HG03460 (cell line): ENCODE data around the gene SORL1.
"Not testable (repeated sequence)": the region's sequence is repeated elsewhere in the genome, so short reads cannot be mapped to it uniquely, and the experiment has no call there.

Experiments used
- ATAC-seq: cut with Tn5 transposase; IDR thresholded peaks from one replicate; pipeline ENCODE4 v1.9.1; 2021; ENCODE audit not compliant: unreplicated experiment

SORL1 gene

DNA sequence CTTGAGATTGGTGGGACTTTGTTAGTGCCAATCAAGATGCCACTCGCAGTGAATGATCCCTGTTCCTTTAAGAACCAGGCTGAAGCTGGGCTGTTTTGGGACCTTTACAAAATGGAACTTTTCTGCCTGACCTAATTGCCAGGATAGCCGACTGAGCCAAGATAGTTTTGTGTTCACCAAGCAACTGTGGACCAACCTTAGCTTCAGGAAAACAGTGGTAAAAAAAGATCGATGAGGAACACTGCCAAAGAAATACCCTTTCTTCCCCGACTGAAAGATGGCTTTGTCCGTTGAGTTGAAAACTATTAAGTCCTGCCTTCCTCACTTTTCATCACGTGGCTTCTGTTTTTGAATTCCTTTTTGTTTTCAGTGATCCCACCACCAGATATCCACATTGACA, 158.6 kb downstream of the SORL1 start:
- no peak for ATAC-seq

DNA sequence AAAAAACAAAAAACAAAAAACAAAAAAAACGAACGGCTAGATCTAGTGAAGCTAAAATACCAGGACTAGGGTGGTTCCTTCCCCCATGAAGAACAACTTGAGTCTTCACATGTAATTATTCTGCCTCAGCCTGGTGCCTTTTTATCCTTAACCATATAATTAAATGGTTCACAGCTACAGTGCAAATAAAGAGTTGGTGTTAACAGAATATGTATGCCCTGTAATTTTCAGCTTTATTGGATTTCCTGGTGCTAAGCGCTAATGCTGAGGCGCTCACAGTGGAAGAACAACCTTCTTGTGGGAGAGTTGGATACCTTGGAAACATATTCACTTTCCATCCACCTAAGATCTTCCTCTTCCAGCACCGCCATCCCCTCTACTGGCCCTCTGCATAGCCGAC, 159.1 kb downstream of the SORL1 start:
- ATAC-seq = no peak

DNA sequence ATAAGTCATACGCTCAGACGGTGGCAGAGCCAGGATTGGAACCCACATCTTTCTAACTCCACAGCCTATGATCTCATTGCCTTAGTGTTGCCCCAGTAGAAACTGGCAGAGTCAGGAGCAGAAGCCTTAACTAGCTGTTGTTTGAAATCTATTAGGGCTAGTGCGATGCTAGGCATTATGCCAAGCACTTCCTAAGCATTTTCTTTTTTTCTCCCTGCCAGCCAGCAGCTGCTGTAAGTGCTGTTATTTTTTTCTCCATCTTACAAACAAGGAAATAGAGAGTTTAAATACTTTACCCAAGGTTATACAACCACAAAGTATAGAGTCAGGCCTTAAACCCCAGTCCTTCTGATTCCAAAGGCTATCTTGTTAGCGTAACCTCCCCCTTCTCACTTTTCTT, 161.6 kb downstream of the SORL1 start:
- ATAC-seq = no peak

DNA sequence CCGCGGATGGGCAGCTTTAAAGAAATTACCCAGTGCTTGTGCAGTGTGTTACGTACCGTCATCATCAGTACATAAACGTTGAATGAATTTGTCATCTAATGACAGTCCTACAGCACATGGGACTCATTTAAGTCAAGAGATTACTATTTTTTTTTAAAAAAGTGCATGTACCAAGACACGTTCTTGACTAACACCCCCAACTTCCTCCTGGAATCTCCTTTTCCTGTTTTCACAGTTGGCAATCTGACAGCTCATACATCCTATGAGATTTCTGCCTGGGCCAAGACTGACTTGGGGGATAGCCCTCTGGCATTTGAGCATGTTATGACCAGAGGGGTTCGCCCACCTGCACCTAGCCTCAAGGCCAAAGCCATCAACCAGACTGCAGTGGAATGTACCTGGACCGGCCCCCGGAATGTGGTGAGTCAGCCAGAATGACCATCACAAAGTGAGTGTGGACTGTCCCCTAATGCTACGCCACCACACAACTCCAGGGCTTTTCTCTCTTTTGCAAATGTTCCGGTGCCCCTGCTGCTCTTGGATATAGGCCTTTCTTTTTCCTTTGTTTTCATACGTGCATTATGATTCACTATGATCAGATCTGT, 162.6 kb downstream of the SORL1 start:
- ATAC-seq = no peak

DNA sequence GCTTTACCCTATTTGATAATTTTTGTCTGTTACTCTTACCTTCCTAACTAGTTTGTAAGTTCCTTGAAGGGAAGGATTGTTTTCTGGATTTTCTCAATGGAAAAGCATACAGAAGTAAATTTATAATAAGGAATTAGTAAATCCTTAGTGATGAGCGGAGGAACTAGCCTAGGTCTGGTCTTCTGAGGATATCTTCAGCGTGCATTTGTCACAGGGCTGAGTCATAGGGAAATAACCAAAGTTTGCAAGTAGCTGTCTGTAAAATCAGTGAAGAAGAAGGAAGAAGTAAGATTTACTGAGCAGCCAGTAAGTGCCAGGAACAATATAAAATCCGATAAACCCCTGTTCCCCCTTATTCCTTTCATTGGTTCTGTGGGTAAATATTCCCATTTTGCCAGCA, 163.4 kb downstream of the SORL1 start:
- no peak for ATAC-seq

DNA sequence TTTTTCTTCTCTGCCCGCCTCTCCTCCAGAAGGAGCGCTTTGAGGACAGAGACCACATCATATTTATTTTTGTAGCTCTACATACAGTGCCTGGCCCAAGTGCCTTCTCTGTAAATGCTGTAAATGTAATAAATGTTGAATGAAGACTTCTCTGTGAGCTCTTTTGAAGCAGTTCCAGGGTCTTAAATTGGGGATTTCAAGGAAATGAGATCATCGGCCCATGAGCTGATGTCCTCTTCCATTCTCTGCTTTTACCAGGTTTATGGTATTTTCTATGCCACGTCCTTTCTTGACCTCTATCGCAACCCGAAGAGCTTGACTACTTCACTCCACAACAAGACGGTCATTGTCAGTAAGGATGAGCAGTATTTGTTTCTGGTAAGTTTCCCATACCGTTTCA, 166.4 kb downstream of the SORL1 start:
- ATAC-seq = no peak

DNA sequence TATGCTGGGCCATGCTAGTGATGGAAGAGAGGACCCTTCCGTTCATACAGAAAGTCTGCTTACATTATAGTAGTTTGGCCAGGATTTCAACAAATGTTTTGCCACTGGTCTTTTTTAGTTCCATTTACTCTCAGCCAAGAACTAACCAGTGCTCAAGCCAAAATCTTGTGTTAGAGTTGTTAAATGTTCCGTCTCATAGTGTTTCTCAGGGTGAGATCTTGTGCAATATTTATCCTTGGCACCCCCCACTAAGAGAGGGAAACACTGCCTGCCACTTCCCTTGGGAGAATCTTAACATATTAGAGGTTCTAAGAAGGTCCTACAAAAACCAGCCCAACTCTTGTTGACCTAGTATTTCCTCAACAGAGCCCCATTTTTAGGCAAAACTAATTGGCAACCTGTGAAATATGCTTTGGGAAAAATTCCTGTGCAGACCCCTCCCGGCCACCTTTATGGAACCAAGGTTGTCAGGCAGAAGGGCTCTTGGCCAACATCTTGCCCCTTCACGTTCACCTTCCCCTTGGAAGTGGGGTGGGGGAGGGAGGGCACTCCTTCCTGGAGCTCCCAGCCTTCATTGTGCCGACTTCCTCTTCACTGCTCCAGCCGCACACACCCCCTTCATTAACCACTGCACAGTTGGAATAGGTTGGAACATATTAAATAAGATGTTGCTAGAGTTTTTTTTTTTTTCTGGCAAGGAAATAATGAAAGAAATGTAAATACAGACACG, 173.8 kb downstream of the SORL1 start:
- no peak for ATAC-seq

DNA sequence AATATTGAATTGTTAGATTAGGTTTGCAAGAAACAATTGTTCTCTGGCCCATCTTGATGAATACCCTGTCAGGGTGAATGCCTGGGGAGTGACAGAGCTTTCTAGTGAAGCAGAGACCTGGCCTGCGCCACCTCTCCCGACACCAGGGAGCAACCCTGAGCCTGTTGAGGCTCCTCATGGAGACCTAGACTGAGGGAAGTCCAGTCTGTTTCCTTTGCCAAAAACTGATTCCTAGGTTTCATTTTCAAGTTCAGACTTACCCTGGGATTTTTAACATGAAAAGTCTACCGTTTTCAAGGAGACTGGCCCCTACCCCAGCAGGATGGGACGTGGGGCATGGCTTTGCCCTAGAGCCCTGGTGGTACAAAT, 174.4 kb downstream of the SORL1 start:
- no peak for ATAC-seq

DNA sequence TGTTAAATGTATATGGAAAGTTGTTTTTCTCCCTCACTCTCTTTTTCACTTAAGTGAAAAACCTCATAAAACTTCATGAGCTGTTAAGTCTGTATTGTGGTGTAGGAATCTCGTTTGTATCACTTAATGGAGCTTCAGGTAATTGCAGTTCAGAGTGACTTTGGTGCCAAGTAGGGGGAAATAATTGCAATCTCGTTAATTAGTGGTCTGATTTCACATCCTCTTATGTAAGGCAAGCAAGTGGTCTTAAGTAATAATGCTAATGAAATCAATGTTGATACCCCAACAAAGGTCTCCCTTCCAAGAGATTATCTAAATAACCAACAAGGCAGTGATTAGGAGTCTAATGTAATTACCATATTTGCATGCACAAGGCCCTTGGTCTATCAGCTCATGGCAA, 174.9 kb downstream of the SORL1 start:
- ATAC-seq = no peak

DNA sequence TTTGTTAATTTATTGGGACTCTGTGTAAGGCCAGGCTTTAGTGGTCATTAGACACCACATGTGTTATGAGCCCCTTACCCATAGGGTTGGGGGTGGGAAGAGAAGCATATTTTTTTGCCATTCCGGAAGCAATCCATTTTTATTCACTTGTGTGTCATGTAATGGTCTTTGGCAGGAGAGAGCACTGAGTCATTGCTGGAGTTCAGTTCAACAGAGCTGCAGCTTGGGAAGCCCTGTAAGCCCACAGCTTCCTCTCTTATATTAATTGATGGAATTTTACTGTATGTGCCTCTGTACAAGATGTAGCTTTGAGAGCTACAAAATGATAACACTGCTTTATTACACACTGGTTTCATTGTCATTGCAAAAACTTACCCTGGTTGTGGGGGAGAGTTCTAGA, 177.9 kb downstream of the SORL1 start:
- ATAC-seq = no peak

DNA sequence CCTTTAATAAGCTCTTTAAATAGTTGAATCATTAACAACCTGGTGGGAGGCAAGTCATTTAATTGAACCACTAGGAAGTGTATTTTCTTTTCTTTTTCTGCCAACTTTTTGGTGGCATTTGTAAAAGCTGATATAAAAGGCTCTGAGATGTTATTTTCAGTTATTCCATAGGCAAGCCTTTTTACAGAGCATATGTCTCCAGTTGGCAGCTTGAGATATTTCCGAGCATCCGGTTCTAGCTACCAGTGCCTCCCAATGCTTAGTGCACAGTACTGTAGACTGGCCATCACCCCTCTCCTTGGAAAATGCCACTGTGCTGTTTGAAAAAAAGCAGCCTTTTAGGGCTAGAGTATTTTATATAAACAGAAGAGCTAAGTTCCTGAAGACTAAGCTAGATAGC, 179.3 kb downstream of the SORL1 start:
- ATAC-seq = no peak

DNA sequence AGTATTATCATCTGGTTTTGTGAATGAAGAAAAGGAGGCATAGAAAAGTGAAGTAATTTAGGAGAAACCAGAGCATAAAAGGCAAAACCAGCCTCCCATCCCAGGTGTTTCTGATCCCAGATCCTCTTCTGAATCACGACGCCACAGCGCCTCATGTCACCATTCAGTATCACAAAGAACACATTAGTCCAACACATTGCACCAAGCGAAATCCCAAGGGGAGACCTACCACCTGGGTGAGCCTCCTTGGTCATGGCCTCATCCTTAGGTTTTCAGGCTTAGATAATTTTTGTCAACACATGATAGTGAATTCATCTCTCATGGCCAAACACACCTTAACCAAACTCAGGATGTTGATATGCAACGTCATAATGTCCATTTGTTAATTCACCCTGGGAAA, 182.2 kb downstream of the SORL1 start:
- no peak for ATAC-seq

DNA sequence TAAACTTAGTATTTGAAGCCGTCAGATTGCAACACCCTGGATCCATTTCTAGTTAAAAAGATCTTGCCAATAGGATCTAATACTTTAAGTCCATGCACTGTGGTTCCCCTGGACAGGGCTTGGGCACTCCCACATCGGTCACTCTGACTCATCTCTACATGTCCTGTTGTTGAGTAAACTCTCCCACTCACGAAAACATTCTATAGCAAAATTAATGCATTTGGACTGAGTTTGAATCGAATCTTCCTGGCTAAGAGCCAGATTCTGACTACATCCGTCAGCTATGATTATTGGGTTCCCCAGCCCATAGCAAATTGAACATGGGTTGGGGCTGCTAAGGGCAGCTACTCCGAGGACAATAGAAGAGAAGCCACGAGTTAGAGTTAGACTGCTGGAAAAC, 182.8 kb downstream of the SORL1 start:
- no peak for ATAC-seq

DNA sequence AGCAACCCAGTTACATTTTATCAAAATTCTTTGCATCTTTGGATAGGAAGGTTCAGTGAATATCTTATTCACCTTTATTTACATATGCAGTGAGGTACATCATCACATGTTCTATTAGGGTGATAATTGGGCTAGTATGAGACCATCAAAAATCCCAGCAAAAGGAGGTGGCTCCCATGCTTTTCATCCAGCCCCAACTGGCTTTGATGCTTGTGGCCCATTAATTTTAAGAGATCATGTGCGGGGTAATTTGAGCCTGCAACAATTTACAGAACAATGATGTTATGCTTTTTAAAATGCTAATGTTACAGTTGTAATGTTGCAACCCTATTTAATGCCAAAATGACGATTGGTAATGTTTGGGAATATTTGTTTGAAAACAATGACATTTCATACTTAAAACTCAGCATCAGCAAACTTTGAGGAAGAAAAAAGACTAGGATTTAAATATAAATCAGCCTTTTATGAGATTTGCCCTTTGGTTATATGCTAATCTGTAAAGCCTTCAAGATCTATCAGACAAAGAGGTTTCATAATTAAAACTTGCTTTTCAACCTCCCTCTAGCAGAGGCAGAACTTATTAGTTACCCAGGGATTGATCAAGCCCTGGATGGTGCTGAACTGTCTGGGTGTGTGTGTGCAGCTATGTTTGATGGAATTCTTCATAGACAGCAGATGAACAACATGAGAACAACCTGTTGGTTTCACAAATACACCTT, 184.1 kb downstream of the SORL1 start:
- ATAC-seq = no peak

DNA sequence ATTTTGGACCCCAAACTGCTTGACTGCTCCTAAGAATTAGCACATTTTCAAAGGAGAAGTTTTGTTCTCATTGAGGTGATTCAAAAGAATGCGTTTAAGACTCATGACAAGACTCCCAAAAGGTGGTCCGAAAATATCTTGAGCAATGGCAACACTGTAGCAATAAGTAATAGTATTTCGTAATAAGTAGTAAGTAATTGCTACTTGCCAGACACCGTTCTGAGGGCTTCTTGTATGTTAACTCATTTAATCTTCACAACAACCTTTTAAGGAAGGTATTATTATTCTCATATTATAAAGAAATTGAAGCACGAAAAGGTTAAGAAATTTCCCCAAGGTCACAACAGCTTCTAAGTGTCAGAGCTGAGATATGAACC, 184.7 kb downstream of the SORL1 start:
- no peak for ATAC-seq

DNA sequence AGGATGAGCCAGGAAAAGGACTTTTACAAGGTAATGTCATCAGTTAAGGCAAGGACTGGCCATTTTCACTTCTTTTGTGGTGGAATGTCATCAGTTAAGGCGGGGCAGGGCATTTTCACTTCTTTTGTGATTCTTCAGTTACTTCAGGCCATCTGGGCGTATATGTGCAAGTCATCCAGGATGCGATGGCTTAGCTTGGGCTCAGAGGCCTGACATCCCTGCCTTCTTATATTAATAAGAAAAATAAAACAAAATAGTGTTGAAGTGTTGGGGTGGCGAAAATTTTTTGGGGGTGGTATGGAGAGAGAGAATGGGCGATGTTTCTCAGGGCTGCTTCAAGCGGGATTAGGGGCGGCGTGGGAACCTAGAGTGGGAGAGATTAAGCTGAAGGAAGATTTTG, 185.5 kb downstream of the SORL1 start:
- not testable (repeated sequence) for ATAC-seq

DNA sequence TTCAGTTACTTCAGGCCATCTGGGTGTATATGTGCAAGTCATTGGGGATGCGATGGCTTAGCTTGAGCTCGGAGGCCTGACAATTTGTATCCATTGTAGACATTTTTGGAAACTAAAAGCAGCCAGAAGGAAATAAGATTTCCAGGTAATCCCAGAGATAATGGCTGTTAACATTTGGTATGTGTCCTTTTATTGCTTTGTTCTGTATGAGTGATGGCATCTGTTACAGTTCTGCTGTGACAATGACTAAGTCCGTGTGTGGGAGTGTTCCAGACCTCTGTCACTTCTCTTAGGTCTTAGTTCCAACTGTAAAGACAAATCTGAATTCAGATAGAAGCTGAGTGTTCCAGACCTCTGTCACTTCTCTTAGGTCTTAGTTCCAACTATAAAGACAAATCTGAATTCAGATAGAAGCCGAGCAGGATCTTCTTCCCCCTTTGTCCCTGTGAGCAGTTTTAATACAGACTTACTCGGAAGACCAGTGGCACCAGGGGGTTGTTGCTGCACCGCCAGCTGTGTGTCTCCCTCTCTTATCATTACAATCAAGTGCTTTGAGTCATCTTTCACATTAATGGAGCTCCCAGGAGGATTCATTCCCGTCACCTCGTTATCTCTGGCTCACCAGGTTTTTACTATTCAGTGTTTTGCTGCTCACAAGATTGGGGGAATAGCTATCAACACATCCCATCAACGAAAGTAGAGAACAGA, 191.5 kb downstream of the SORL1 start:
- no peak for ATAC-seq

DNA sequence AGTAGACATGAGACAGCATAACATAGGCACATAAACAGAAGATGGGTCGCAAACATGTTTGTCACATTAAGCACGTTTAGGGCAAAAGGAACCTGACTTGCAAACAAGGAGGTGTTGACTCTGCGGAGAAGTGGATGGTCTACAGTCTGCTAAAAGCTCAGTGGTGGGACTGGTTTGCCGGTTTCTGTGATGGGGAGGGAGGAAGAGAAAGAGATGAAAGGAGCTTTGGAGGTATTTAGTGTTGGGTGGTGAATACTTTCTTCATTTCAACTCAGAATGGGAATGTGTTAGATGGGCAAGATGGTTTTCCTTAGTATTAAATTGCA, 192.0 kb downstream of the SORL1 start:
- ATAC-seq = no peak

DNA sequence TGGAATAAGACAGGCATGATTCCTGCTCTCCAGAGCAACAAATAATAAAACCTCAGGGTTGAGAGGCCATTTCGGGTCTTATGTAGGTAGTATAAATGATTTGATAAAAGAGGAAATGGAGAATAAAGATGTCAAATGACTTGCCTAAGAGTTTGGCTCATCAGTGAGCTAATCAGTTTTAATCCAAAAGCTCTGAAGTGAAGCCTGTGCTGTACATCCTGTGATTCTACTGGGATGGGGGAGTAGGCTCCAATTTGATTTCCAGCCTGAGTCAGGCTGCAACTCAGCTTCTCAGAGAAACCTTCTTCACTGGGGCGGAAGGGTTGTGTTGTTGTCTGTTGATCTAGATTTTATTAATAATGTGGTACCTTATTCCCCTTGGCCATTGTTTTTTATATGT, 192.9 kb downstream of the SORL1 start:
- ATAC-seq = no peak

DNA sequence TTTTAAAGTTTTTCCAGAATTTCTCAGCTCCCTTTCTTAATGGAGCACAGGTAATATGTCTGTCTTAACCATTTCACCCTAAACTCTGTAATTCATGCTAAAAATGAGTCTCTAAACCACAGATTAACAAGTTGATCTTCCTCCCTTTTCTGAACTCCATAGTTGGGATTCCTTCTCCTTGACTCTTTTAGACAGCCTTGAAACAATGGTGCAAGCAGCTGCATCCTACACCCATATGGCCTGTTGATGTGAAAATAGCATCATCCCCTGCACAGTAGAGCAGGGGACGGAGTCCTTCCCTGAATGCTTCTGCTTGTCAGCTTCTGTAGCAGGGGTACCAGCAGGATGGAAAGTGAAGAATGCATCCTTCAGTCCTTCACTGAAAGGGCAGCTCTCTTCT, 193.5 kb downstream of the SORL1 start:
- no peak for ATAC-seq

DNA sequence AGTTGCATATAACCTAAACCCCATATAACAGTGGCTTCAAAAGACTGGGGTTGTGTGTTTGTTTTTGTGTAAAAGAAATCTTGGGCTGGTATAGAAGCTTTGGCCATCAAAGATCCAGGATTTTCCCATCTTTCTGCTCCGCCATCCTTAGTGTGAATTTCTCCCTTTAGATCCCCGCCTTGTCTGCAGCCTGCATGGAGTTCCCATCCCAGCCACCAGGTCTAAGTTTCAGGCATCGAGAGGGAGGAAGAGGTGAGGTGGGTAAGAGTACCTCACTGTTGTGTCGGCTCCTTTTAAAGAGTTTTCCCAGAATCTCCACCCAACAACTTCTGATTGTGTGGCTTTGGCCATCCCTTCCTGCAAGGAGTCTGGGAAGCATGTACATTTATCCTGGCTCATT, 196.2 kb downstream of the SORL1 start:
- ATAC-seq = no peak

DNA sequence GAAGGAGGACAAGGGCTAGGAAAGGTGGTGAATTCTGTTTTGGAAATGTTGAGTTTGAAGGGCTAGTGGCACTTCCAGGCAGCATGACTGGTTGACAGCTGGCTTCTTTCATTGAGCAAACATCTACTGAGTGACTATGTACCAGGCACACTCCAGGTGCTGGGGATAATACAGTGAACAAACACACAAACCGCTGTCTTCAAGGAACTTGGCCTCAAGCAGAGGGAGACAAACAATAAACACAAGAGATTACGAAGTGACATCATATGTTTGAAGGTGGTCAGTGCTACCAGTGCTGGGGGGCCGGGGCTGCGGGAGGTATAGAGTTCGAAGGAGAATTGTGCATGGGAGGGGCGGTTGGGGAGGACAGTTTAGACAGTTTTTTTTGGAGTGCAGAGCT, 197.7 kb downstream of the SORL1 start:
- no peak for ATAC-seq
